CD4-positive, alpha-beta T cell treated with Interleukin-21 for 1 hour (primary cell): ENCODE data around the gene EIPR1.

Experiments used
- DNase-seq: peaks from one replicate; pipeline ENCODE4 v3.0.0-alpha.2; 2020

Gene EIPR1

GRCh38 chr2:3321825-3322224, 55.8 kb downstream of the EIPR1 start:
- DNase-seq = no peak

GRCh38 chr2:3320910-3321605, 56.6 kb downstream of the EIPR1 start:
- no peak for DNase-seq

DNA sequence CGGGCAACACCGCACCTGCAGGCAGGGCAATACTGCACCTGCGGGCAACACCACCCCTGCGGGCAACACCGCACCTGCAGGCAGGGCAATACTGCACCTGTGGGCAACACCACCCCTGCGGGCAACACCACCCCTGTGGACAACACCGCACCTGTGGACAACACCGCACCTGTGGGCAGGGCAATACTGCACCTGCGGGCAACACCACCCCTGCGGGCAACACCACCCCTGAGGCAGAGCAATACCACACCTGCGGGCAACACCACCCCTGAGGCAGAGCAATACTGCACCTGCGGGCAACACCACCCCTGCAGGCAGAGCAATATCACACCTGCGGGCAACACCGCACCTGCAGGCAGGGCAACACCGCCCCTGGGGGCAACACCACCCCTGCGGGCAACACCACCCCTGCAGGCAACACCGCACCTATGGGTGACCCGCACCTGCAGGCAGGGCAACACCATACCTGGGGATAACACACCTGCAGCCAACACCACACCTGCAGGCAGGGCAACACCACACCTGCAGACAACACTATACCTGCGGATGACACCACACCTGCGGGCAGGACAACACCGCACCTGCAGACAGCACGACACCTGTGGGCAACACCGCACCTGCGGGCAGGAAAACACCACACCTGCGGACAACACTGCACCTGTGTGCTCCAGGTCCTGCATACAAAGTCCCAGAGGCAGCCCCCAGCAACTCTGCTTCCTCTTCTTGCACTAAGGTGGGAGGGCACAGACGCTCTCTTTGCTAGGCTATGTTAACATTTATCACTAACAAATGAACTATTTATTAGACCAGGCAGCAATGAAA, 57.7 kb downstream of the EIPR1 start:
- DNase-seq = no peak

DNA sequence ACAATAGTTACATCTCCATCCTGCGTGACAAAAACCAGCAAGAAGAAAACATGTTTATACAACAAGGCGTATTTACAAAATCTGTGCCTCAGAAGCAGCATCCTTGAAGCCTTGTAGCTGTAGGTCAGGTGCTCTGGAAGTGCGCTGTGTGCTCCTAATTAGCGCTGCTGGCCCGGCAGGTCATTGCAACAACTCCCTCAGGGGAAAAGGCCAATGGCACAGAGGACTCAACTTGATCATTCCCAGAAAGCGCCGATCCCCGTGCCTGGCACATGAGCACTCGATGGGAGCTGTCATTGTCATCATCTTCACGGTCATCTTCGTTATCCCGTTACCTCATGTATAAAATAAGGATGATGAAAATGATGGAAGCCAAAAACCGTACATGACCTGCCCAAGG, 58.5 kb downstream of the EIPR1 start:
- DNase-seq = no peak

- DNase-seq = no peak
These were observed 59.6 kb downstream of the EIPR1 start for GRCh38 chr2:3317871-3318590.

DNA sequence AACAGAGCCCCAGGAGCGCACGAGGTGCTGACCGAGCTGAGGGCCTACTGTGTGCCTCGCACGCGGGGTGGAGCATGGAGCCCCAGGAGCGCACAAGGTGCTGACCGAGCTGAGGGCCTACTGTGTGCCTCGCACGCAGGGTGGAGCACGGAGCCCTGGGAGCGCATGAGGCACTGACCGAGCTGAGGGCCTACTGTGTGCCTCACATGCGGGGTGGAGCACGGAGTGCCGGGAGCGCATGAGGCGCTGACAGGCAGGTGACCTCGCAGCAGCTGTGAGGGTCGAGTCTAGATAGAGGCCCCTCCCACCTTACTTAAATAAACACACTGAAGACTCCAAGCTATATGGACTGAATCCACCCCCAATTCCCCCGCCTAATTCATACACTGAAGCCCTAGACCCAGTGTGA, 60.3 kb downstream of the EIPR1 start:
- DNase-seq = no peak

- no peak for DNase-seq
These were observed 61.0 kb downstream of the EIPR1 start for GRCh38 chr2:3316456-3317276.

GRCh38 chr2:3314626-3315025, 63.0 kb downstream of the EIPR1 start:
- DNase-seq = no peak

- no peak for DNase-seq
These were observed 63.7 kb downstream of the EIPR1 start for GRCh38 chr2:3313781-3314375.

DNA sequence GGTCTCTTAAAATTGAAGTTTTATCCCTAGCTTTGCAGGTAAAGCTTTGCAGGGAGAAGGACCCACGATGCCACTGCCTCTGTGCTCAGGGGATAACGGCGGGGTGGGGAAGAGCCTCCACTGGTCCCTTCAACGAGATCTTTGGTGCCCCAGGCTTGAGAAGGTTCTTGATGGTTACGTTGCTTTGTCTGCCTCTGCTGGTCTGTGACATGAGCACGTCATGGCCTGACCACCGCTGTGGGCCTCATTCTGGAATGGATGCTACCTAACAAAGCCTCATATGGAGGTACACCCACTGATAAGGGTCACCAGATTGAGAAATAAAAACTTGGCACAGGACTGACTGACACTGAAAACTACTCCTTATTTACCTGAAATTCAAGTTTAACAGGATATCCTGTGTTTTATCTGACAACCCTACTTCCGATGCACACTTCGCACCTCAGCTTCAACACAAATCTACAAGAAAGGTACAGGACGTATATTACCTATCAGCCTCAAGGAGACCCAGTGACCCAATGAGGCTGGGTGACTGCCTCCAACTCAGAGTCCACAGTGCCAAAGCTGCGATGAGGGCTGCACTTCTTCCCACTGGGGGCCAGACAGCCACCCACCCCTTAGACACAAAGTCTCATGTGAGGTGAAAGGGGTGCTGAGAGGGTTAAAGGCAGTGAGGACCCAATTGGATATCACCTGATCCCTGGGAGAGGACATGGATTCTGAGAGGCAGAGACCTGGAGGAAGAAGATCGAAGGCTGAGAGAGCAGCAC, 64.9 kb downstream of the EIPR1 start:
- DNase-seq = peak; percentile 6

- no peak for DNase-seq
These were observed 66.0 kb downstream of the EIPR1 start for GRCh38 chr2:3311601-3312000.

GRCh38 chr2:3309496-3310355, 67.9 kb downstream of the EIPR1 start:
- DNase-seq = no peak

GRCh38 chr2:3307901-3308300, 69.7 kb downstream of the EIPR1 start:
- no peak for DNase-seq

DNA sequence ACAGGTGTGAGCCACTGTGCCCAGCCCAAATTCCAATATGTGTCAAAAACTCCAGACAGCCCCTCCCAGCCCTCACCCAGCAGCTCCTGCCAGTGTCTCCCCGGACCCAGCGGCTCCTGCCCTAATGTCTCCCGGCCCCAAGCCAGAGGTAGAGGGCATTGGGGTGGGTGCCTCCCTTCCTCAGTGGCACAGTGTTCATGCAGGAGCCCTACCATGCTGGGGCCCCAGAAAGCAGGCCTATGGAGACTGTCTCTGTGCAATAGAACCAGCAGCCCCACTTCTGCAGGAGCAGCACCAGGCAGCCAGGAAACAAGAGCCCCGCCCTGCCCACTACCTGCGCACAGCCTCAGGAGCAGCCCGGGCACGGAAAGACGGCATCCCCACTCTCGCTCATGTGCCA, 70.4 kb downstream of the EIPR1 start:
- DNase-seq = no peak

DNA sequence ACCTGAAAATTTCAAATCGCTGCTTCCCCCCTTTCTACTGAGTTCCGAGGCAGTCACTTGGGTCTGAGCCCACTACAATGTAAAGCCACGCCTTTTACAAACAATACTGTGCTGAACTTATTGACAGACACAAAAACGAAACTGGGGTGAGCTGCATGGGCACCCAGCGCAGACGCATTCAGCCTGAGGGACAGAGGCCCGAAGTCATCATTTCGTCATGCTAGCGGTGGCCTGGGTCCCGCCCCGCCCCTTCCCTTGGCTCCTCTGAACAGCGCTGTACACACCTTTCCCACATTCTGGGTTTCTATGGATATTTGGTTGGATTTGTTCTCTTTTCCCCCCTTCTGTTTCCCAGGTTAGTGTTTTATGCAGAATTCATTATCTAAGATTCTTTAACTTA, 71.7 kb downstream of the EIPR1 start:
- DNase-seq = no peak

GRCh38 chr2:3305431-3305830, 72.2 kb downstream of the EIPR1 start:
- DNase-seq = no peak

DNA sequence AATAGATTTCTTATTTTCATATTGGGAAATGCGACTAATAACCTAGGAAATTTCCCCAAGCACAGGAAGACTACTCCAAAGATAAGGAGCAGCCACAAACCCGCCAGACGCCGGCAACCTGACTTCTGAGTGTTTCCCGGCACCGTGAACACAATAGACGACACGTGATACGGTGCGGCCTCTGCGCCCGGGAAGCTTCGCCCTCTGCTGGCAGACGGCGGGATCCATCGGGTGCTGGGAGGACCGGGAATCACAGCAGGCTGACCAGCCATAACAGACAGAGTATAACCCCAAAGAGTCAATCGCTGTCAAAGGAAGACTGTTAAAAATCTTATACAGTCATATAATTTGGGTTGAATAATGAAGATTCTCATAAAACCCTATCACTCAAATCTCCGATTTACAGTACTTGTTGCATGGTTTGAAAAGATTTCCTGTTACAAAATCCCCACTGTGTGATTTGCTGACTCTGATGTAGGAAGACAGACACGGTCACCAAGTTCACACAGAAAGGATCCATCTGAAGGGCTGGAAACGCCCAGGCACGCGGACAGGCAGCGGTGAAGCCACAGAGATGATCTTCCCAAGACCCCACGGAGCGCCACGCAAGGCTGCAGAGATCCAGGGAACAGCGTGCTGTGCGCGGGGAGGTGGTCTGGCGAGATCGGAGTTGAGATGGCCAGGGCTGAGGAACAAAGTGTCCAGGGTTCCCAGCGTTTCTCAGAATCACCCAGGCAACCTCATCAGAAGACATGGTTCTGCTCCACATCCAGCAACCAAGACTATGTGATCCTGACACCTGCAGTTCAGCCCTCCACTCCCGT, 73.8 kb downstream of the EIPR1 start:
- DNase-seq = peak; percentile 76

- no peak for DNase-seq
These were observed 74.7 kb downstream of the EIPR1 start for GRCh38 chr2:3302751-3303582.

GRCh38 chr2:3302421-3302750, 75.2 kb downstream of the EIPR1 start:
- DNase-seq = no peak
